T-helper 17 cell (primary cell): ENCODE measurements around the gene CLSTN3. TPM values are rescaled to one million over a fixed set of nuclear protein-coding genes. Genes with fewer than 3 reads are reported as not detected.
A peak's percentile ranks its signal among the peaks of the same experiment; 100 is the strongest.
"Not testable (repeated sequence)": the region's sequence is repeated elsewhere in the genome, so short reads cannot be mapped to it uniquely, and the experiment has no call there.

Experiments used
- ATAC-seq: fragments of 150-1000 bp; cut with Tn5 transposase; 2 replicates; pipeline ENCODE4 v1.10.0; 2021; ENCODE audit warnings: mild to moderate bottlenecking, moderate library complexity
- DNase-seq, 3 donors: peaks; one replicate each; pipeline versions ENCODE4 v3.0.0 to v3.0.0-alpha.2; 2020 to 2021
- H3K9me3 ChIP-seq: one replicate; pipeline ENCODE4 v1.7.0; 2013; ENCODE audit warnings: low read length, mild to moderate bottlenecking; ENCODE audit not compliant: control insufficient read depth, poor library complexity, severe bottlenecking
- H3K27ac Mint-ChIP-seq: one replicate; pipeline ENCODE4 v1.8.0; 2022; ENCODE audit warnings: mild to moderate bottlenecking, moderate library complexity, mixed read lengths
- H3K27me3 Mint-ChIP-seq: one replicate; pipeline ENCODE4 v1.8.0; 2022; ENCODE audit warnings: mixed read lengths
- H3K36me3 Mint-ChIP-seq: one replicate; pipeline ENCODE4 v1.8.0; 2022; ENCODE audit warnings: low read depth, mixed read lengths
- H3K4me1 Mint-ChIP-seq: one replicate; pipeline ENCODE4 v1.8.0; 2022; ENCODE audit warnings: mild to moderate bottlenecking, mixed read lengths
- H3K4me3 Mint-ChIP-seq: one replicate; pipeline ENCODE4 v1.8.0; 2022; ENCODE audit warnings: mild to moderate bottlenecking, moderate library complexity, mixed read lengths
- total RNA-seq, 4 donors: library from RNA in 2 of 4; stranded (reverse) in 2 of 4; gene quantifications; one replicate each; pipeline ENCODE4 v1.2.3 and lab custom pipeline; 2022 to 2026

Gene CLSTN3
- total RNA-seq, 2 donors from 2014 or later = 45.8 to 62.6 TPM

- Mint-ChIP-seq H3K27ac (no peak overlapping the region), H3K36me3 (no peaks in the 10 kb centered on the region), H3K4me3 (no peak overlapping the region), H3K4me1 (no peaks in the 10 kb centered on the region), H3K27me3 (peaks cover 32% of the 10 kb centered on the region)
- DNase-seq = no peak
- no peak for ATAC-seq
- no peaks in the 10 kb centered on the region for H3K9me3 ChIP-seq
Observed at GRCh38 chr12:7175493-7175892, 45.3 kb downstream of the CLSTN3 start.

DNA sequence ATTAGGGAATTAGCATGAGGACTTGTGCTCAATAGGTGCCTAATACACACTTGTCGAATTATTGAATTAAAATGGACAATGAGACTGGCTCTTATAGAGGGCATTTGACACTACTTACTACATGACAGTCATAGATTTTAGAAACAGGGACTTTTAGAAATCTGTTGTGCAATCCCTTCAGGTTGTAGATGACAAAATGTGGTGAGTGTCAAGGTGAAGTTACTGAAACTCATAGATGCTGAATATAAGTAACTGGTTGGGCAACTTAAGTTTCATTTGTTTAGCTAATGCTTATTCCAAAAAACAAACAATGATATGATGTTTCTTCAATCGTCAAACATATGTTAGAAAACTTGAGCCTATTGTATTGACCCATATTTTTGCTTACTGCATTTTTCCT lies 46.4 kb downstream of the CLSTN3 start:
- H3K27me3 Mint-ChIP-seq = peaks cover 38% of the 10 kb centered on the region
- ATAC-seq = no peak
- no peak overlapping the region for H3K4me3 Mint-ChIP-seq
- H3K36me3 Mint-ChIP-seq = no peaks in the 10 kb centered on the region
- H3K9me3 ChIP-seq = no peaks in the 10 kb centered on the region
- DNase-seq = no peak
- no peaks in the 10 kb centered on the region for H3K4me1 Mint-ChIP-seq
- no peak overlapping the region for H3K27ac Mint-ChIP-seq

- no peak for ATAC-seq
- Mint-ChIP-seq H3K4me1 (no peaks in the 10 kb centered on the region), H3K27me3 (peaks cover 46% of the 10 kb centered on the region)
Observed at GRCh38 chr12:7178481-7178880, 48.3 kb downstream of the CLSTN3 start.

GRCh38 chr12:7180685-7181084 lies 50.5 kb downstream of the CLSTN3 start:
- H3K9me3 ChIP-seq = no peaks in the 10 kb centered on the region
- no peaks in the 10 kb centered on the region for H3K4me1 Mint-ChIP-seq
- no peak for DNase-seq
- peaks cover 2% of the 10 kb centered on the region for H3K36me3 Mint-ChIP-seq
- no peak overlapping the region for H3K4me3 Mint-ChIP-seq
- H3K27ac Mint-ChIP-seq = no peak overlapping the region
- ATAC-seq = no peak
- H3K27me3 Mint-ChIP-seq = peaks cover 41% of the 10 kb centered on the region

More at GRCh38 chr12:7178481-7178880, 48.3 kb downstream of the CLSTN3 start:
- no peak overlapping the region for H3K4me3 Mint-ChIP-seq
- no peak overlapping the region for H3K27ac Mint-ChIP-seq
- H3K36me3 Mint-ChIP-seq = no peaks in the 10 kb centered on the region
- H3K9me3 ChIP-seq = no peaks in the 10 kb centered on the region
- no peak for DNase-seq

DNA sequence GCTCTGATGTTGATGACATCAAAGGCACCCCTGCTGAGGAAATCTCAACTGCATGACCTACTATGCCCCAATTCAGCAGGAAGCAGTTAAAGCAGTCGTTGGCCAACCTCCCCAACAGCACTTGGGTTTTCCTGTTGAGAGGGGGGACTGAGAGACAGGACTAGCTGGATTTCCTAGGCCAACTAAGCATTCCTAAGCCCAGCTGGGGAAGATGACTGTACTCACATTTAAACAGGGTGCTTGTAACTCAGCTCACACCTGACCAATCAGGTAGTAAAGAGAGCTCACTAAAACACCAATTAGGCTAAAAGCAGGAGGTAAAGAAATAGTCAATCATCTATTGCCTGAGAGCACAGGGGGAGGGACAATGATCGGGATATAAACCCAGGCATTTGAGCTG lies 55.9 kb downstream of the CLSTN3 start:
- ATAC-seq, DNase-seq, H3K27ac Mint-ChIP-seq, H3K4me3 Mint-ChIP-seq, H3K36me3 Mint-ChIP-seq, H3K9me3 ChIP-seq: not testable (repeated sequence)
- Mint-ChIP-seq H3K4me1 (peaks cover 18% of the 10 kb centered on the region), H3K27me3 (peaks cover 13% of the 10 kb centered on the region)

DNA sequence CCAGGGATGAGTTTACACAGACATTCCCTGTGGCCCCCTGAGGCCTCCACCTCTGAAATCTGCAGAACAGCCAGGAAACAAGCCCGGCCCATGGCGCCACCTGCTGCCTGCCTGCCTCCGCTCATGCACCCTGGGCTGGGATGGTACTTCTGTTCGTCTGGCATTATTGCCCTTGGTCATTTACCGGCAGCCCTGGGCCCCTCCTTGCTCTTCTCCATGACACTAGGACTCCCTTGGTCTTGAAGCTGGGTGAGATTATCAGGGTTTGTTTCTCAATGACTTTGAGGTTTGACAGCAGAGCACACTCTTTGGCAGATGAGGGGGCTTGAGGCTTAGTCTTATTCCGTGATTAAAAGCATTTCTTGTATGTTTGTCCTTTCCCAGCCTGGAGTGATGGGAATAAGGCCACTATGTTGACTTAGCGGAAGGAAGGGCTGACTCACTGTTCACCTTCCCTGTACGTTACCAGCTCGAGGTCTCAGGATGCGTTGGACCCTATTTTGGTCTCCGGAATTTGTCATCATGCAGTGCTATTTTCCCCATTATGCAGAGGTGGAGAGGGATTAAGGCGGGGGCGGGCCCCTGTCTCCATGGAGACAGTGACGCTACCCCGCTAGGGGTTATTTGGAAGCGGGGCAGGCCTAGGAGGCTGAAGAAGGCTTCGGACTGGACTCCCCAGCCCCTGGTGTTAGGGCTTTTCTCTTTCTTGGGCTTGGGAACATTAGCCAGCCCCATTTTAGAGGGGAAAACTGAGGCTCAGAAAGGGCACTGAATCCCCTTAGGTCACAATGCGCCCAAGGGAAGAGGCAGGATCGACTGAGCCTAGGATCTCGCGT lies 58.6 kb downstream of the CLSTN3 start:
- Mint-ChIP-seq H3K27me3 (no peaks in the 10 kb centered on the region), H3K27ac (peak overlapping the region; percentile 92), H3K36me3 (peaks cover 4% of the 10 kb centered on the region), H3K4me1 (peaks cover 29% of the 10 kb centered on the region), H3K4me3 (peak overlapping the region; percentile 98)
- peak; percentile 32 to 50 (median 41) for DNase-seq
- peak; percentile 39 for ATAC-seq
- H3K9me3 ChIP-seq = no peaks in the 10 kb centered on the region

GRCh38 chr12:7189398-7190267 lies 59.5 kb downstream of the CLSTN3 start, which contains the start of gene PEX5:
Gene PEX5 (plus strand): TSS chr12:7189686. CDS start chr12:7190378, 692 bp downstream.
- Mint-ChIP-seq H3K27me3 (no peaks in the 10 kb centered on the region), H3K4me3 (peak within 1 kb of the TSS; percentile 98), H3K4me1 (peaks cover 30% of the 10 kb centered on the region)

DNA sequence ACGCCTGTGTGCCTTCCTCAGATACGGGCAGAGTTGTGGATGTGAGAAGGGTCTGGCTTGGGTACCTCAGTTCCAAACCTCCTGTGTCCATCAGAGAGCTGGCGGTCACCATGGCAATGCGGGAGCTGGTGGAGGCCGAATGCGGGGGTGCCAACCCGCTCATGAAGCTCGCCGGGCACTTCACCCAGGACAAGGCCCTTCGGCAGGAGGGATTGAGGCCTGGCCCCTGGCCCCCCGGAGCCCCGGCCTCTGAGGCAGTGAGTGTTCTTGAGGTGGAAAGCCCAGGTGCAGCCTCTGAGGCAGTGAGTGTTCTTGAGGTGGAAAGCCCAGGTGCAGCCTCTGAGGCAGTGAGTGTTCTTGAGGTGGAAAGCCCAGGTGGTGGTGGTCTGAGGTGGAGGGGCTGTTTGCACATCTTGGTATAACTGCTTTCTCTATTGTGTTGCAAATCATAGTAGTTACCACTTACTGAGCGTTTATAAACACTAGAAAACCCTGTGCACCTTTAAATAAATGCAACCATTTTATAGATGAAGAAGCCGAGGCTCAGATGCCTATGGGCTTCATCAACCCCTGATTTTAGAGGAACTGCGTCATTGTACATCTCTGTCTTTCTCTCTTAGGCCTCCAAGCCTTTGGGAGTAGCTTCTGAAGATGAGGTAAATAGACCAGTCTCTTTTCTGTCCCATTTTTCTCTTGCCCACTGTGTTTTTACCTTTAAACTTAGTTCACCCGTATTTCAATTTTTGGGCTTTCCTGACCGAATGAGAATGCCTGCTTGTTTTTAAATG lies 60.3 kb downstream of the CLSTN3 start:
- Mint-ChIP-seq H3K4me3 (peak overlapping the region; percentile 83), H3K27me3 (no peaks in the 10 kb centered on the region), H3K27ac (peak overlapping the region; percentile 92), H3K36me3 (peaks cover 6% of the 10 kb centered on the region), H3K4me1 (peaks cover 36% of the 10 kb centered on the region)
- DNase-seq (no peak), ATAC-seq (no peak)
- no peaks in the 10 kb centered on the region for H3K9me3 ChIP-seq

More at GRCh38 chr12:7189398-7190267, 59.5 kb downstream of the CLSTN3 start, which contains the start of gene PEX5:
- DNase-seq (peak; percentile 71 to 78 (median 75)), ATAC-seq (peak; percentile 97)
- Mint-ChIP-seq H3K27ac (peak within 1 kb of the TSS; percentile 92), H3K36me3 (peaks cover 3% of the 10 kb centered on the region)
- H3K9me3 ChIP-seq = no peaks in the 10 kb centered on the region

- H3K4me1 Mint-ChIP-seq = peaks cover 32% of the 10 kb centered on the region
- H3K36me3 Mint-ChIP-seq = peaks cover 6% of the 10 kb centered on the region
- H3K27me3 Mint-ChIP-seq = no peaks in the 10 kb centered on the region
- no peak for ATAC-seq
- H3K4me3 Mint-ChIP-seq = no peak overlapping the region
- no peaks in the 10 kb centered on the region for H3K9me3 ChIP-seq
- no peak for DNase-seq
- no peak overlapping the region for H3K27ac Mint-ChIP-seq
Observed at GRCh38 chr12:7193674-7194073, 63.5 kb downstream of the CLSTN3 start.

- H3K4me1 Mint-ChIP-seq = peaks cover 10% of the 10 kb centered on the region
Observed at GRCh38 chr12:7197841-7198240, 67.7 kb downstream of the CLSTN3 start.

GRCh38 chr12:7203109-7203508 lies 72.9 kb downstream of the CLSTN3 start:
- Mint-ChIP-seq H3K36me3 (peaks cover 13% of the 10 kb centered on the region), H3K4me1 (no peaks in the 10 kb centered on the region), H3K4me3 (no peak overlapping the region), H3K27ac (peak overlapping the region; percentile 37), H3K27me3 (no peaks in the 10 kb centered on the region)
- DNase-seq = no peak
- no peaks in the 10 kb centered on the region for H3K9me3 ChIP-seq
- ATAC-seq = no peak

More at GRCh38 chr12:7197841-7198240, 67.7 kb downstream of the CLSTN3 start:
- Mint-ChIP-seq H3K27ac (no peak overlapping the region), H3K4me3 (no peak overlapping the region), H3K36me3 (peaks cover 3% of the 10 kb centered on the region), H3K27me3 (no peaks in the 10 kb centered on the region)
- H3K9me3 ChIP-seq = no peaks in the 10 kb centered on the region
- no peak for DNase-seq
- ATAC-seq = no peak

DNA sequence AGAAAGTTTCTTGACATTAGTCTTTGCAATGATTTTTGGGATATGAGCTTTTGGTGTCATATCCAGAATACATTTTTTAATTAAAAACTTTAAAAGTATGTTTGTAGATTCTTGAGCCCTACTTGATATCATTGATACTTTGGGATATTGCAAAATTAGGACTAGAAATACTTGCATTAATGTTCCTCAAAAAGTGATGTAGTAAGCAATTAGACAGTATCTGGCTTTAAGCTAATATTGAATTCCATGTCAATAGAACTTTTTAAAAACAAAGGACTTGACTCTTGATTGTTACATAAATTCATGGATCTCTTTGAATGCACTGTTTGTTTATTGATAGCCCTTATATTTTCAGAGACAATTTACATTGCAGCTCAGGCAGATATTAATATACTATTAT lies 74.9 kb downstream of the CLSTN3 start:
- peaks cover 23% of the 10 kb centered on the region for H3K36me3 Mint-ChIP-seq
- ATAC-seq = no peak
- DNase-seq = no peak
- H3K27me3 Mint-ChIP-seq = no peaks in the 10 kb centered on the region
- no peaks in the 10 kb centered on the region for H3K9me3 ChIP-seq
- no peak overlapping the region for H3K27ac Mint-ChIP-seq
- H3K4me3 Mint-ChIP-seq = no peak overlapping the region
- H3K4me1 Mint-ChIP-seq = no peaks in the 10 kb centered on the region
